Activated CD4-positive, CD25-positive, alpha-beta regulatory T cell treated with anti-CD3 and anti-CD28 coated beads, Interleukin-2, amount 50 U/mL, for 24 hours (primary cell): Measurements from ENCODE around the gene POU2AF1.

ENCODE experiments used
- ATAC-seq, 2 donors: fragments of 150-1000 bp; cut with Tn5 transposase; one replicate each; pipeline ENCODE4 v1.10.0; 2021; ENCODE audit warnings: mild to moderate bottlenecking in 1 of 2, moderate library complexity in 1 of 2

The POU2AF1 gene

DNA sequence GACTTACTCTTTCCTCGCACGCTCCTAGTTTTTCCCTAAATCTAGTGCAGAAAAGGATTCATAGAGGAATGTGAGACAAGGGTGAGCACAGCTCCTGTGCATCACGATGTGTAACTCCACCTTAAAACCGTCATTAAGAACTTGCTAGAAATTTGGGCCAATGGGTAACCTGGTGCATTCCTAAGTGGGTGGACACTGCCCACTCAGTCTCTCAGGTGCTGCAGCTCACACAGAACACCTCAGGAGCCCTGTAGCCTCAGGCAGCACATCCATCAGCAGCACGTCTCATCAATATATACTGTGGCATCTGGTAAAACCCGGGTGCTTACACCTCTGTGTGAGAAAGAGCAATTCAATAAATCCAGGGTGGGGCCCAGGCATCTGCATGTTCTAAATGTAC, 68.4 kb downstream of the POU2AF1 start:
- no peak for ATAC-seq

DNA sequence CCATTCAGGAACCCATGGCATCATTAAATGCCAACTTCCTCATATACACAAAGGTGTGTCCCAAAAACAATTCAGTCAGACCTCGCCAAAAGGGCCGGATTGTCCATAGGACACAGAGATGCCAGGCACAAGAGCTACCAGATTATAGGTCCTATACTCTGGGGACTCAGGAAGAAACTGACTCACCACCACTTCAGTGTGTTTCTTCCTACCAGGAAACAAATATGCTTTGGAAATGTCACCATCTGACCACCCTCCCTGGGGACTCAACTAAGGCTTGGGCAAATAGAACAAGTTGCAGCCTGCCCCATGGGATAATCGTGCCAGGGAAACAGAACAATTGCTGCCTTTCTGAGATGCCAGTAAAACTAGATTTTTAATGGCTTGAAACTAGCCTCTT, 69.0 kb downstream of the POU2AF1 start:
- no peak for ATAC-seq

DNA sequence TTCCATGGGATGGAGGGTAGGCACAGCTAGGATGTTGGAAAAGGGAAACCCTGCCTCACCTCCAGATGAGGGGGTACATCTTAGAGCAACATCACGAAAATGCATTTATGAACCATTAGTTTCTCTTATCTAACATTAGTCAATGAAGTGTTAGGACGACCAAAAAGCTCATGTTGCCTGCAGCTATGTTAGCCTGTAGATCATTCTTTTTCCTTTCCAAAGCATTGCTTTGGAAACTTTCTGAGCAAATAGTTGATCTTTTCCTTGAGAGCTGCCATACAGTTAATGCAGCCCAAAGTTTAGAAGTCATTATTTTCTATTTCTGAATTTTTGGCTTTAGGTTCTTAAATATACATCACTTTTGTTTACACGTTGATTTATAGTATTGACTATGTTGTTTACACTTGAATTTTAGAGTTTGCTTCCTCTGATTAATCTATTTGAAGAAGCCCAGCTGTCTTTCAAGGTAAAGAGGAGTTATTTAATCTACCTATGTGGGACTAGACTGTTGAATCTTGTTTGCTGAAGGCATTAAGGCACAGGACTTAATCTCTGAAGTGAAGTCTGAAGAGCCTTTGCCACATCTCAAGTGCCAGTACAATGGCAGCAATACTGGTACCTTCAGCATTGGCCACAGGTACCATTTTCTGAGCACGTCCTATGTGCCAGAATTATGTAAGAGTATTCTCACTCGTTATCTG, 69.7 kb downstream of the POU2AF1 start:
- no peak for ATAC-seq

DNA sequence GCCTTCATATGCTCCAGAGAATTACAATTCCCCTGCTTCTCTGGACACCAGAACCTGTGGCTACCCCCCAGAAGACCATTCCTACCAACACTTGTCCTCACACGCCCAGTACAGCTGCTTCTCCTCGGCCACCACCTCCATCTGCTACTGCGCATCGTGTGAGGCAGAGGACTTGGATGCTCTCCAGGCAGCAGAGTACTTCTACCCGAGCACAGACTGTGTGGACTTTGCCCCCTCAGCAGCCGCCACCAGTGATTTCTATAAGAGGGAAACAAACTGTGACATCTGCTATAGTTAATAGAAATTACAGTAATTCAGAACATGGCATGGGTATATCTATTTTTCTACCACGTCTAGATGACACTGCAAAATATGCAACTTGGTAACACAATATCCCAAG, 70.9 kb downstream of the POU2AF1 start:
- ATAC-seq: no peak

DNA sequence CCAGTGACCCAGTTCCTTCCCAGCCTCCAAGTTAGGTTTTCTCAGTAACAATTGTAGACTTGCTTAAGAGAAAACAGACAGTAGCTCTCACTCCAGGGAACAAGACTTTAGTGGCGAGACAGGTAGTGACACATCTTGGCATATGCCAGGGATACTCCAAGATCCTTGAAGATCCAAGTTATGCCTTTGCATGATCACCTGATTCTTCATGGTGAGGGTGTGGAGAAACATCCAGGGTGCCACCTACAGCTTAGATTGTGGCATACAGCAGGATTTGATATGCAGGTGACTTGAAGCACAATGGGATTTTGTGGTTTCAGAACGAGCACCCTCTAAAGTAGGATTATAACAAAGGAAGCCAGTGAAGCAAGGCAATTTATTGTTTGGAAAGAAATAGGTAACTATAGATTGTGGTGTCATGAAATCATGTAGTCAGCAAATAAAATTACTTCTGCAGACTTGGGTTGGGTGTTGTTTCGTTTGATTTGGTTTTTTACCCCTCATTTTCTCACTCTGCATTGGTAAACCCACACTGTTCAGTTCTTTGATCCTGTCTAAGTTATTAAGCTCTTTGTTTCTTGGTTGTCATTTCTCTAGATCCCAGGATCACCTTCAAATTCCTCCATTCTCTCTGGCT, 71.5 kb downstream of the POU2AF1 start:
- ATAC-seq: no peak

DNA sequence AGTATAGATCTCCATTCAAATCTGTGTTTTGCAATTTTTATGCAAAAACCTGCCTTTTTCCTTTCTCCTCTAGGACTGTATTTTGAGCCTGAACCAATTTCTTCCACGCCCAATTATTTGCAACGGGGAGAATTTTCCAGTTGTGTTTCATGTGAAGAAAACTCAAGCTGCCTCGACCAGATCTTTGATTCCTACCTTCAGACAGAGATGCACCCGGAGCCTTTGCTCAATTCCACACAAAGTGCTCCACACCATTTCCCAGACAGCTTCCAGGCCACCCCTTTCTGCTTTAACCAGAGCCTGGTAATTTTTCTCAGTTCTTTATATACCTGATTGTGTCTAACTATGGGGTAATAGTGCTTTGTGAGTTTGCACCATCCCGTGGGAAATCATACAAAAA, 72.8 kb downstream of the POU2AF1 start:
- no peak for ATAC-seq

DNA sequence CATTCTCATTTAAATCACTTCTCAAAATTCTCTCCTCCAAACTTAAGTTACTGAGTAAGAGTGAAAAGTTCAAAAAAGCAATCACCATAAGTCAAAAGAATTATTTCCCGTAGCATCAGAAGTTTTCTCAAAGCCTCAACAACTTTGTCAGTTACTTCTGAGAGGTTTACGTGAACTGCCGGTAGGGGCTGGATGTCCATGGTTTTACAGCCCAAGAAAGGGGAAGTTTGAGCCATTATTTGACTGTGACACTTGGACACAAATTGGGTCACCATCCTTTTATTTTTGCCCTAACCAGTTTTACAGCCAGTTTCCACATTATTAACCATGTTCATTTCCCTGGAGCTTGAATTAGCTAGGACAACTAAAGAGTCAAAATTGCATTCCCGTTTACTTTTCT, 73.2 kb downstream of the POU2AF1 start:
- no peak for ATAC-seq

DNA sequence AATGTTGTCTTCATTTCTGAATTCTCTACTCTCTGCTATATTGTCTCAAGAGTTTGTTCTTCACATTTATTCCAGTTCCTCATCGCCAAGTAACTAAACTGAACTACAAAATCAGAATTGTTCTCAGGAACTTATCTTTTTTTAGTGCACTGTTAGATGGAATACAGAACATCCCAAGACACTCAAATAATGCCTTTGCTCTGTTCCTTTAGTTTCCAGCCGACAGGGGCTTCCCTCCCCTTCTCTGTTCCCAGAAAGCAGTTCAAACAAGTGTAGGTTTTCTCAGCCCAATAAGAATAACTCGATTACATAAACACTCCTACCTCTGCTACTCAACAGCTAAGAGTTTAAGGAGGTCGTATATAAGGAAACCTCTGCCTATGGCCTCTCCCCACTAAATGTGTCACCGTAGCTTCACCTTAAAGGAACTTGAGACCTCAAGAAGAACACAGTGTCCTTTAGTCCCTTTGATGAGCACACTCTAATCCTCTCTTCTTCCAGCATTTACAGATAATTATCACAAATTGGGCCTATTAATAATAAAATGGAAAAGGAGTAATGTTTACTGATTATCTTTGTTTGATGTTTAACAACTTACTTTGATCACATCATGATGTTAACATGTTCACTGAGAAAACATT, 73.8 kb downstream of the POU2AF1 start:
- ATAC-seq: no peak

DNA sequence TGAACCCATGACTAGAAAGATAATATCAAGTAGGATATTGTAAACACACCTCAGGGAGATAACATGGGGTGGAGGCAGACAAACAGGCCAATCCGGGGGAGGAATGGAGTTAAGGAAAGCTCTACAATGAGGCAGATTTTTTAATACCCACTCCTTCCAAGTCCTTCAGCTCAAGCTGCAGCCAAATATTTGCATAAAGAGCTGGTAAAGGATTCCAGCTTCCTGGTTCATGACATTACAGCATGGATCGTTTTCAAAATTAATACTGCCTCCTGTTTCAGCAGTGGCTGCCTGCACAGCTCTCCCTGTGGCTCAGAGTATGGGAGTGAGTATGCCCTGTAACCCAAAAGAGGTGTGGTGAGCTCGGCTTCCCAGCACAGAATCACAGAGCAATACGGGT, 75.6 kb downstream of the POU2AF1 start:
- ATAC-seq: no peak

DNA sequence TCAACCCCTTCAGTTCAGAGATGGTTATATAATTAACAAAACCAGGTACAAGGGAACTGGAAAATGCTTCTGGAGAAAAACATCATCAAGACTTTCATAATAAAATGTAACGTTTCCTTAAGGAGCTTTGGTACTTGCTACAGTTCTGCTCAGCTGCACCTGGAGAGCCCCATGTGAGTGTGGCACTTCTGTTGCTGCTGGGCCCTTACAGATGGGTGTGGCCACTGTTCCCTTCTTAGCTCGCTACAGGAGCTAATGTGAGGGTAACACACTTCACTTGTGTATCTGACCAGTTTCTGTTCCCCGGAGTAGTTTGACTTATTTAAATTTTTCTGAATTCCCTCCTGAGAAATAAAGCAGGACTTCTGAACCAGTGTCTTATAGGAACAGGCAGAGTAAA, 76.8 kb downstream of the POU2AF1 start:
- ATAC-seq: no peak
